Erythroblast (primary cell): ENCODE data around the gene RNF11.

Experiments
- GATA1 ChIP-seq: IDR thresholded peaks from 2 replicates; pipeline ENCODE4 v1.6.1; 2011; ENCODE audit warnings: low read depth, mild to moderate bottlenecking, control low read depth, low read length, moderate library complexity
- POLR2A ChIP-seq: IDR thresholded peaks from 2 replicates; pipeline ENCODE4 v1.6.1; 2011; ENCODE audit warnings: mild to moderate bottlenecking, low read length

DNA sequence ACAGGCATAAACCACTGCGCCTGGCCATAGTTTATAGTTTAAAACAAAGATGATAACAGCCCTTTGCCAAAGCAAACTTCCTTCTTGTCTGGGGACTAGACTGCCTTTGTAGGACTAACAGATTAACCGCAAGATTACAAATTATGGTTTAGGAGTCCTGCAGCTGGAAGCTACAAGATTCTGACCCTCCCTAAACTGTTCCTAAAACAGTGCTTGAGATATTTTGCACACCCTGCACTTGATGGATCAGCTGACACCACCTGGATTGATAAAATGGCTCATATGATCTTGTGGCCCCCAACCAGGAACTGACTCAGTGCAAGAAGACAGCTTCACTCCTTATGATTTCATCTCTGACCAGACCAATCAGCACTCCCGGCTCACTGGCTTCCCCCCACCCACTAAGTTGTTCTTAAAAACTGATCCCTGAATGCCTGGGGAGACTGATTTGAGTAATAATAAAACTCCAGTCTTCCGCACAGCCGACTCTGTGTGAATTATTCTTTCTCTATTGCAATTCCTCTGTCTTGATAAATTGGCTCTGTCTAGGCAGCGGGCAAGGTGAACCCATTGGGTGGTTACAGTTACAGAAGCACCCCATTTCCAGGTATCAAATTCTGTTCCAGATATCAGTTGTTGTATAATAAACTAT is 13.8 kb upstream of the RNF11 start:
- no peak for TF ChIP-seq POLR2A
- TF ChIP-seq GATA1, result no peak
